Activated naive CD4-positive, alpha-beta T cell treated with anti-CD3 and anti-CD28 coated beads, Interleukin-2, amount 10 ng/mL, durations not matched to agents 5 hours and 36 hours (primary cell): Measurements from ENCODE around the gene XPOT. TPM values are rescaled to one million over a fixed set of nuclear protein-coding genes. Genes with fewer than 3 reads are reported as not detected.

Experiments
- total RNA-seq, 2 experiments: library from RNA; stranded (reverse); gene quantifications; one replicate each; pipeline ENCODE4 v1.2.3, GENCODE V29; 2021

Gene XPOT, protein sequence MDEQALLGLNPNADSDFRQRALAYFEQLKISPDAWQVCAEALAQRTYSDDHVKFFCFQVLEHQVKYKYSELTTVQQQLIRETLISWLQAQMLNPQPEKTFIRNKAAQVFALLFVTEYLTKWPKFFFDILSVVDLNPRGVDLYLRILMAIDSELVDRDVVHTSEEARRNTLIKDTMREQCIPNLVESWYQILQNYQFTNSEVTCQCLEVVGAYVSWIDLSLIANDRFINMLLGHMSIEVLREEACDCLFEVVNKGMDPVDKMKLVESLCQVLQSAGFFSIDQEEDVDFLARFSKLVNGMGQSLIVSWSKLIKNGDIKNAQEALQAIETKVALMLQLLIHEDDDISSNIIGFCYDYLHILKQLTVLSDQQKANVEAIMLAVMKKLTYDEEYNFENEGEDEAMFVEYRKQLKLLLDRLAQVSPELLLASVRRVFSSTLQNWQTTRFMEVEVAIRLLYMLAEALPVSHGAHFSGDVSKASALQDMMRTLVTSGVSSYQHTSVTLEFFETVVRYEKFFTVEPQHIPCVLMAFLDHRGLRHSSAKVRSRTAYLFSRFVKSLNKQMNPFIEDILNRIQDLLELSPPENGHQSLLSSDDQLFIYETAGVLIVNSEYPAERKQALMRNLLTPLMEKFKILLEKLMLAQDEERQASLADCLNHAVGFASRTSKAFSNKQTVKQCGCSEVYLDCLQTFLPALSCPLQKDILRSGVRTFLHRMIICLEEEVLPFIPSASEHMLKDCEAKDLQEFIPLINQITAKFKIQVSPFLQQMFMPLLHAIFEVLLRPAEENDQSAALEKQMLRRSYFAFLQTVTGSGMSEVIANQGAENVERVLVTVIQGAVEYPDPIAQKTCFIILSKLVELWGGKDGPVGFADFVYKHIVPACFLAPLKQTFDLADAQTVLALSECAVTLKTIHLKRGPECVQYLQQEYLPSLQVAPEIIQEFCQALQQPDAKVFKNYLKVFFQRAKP
- 100 to 1,000 TPM in 1 of 2 experiments, 10 to 100 TPM in 1; 98.7 to 102 TPM for total RNA-seq

DNA sequence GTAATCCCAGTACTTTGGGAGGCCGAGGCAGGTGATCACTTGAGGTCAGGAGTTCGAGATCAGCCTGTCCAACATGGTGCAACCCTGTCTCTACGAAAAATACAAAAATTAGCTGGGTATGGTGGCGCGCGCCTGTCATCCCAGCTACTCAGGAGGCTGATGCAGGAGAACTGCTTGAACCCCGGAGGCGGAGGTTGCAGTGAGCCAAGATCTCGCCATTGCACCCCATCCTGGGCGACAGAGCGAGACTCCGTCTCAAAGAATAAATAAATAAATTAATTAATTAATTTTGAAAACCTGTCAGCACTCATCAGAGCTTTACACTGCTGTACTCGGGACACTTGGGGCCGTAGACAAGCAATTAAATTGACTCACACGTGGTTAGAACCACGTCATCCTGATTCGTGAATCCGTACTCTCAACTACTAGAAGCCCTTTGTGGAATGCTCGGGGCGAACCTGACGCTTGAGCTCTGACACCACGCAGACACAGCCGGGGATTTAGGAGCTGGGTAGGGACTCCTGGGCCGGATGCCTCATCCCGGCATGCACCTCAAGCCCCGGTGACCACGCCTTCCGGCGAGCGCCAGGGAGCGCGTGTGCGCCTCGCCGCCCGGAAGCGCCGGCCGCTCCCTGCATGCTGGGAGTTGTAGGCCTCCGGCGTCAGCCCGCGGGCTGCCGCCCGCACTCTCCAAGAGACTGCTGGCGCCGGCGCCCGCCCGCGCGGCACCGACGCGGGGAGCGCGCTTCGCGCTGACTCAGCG, at the start of gene XPOT:
Gene XPOT, plus strand, starts transcription at position 686 of the 763 bp plus-strand sequence. CDS start 5,644 bp downstream, outside the sequence.

DNA sequence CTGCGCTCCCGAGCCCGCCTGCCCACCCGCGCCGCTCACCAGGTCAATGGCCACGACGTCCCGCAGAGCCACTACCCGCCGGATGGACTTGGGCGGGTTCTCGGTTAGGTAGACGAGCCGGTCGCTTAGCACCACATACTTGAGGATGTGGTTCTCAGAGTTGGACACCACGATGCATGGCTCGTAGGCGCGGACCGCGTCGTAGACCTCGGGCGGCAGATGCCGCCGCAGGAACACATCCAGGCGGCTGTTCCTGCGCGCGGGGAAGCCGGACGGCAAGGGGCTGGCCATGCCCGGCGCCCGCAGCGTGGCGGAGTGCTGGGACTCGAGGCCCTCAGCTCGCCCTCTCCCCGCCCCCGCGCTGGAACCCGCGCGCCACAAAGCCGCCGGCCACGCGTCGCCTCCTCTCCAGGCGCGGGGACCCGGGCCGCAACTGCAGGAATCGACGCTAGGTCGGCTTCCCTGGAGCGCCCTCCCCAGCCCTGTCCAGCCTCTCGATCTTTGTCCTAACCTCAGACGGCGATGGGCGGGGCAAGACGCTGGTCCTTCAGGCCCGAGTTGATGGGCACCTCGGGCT, 13.8 kb upstream of the XPOT start, which contains the start of gene C12orf56:
Gene C12orf56, minus strand, starts transcription at position 484 of the 577 bp plus-strand sequence. Its CDS starts 193 bp downstream, at position 291.

DNA sequence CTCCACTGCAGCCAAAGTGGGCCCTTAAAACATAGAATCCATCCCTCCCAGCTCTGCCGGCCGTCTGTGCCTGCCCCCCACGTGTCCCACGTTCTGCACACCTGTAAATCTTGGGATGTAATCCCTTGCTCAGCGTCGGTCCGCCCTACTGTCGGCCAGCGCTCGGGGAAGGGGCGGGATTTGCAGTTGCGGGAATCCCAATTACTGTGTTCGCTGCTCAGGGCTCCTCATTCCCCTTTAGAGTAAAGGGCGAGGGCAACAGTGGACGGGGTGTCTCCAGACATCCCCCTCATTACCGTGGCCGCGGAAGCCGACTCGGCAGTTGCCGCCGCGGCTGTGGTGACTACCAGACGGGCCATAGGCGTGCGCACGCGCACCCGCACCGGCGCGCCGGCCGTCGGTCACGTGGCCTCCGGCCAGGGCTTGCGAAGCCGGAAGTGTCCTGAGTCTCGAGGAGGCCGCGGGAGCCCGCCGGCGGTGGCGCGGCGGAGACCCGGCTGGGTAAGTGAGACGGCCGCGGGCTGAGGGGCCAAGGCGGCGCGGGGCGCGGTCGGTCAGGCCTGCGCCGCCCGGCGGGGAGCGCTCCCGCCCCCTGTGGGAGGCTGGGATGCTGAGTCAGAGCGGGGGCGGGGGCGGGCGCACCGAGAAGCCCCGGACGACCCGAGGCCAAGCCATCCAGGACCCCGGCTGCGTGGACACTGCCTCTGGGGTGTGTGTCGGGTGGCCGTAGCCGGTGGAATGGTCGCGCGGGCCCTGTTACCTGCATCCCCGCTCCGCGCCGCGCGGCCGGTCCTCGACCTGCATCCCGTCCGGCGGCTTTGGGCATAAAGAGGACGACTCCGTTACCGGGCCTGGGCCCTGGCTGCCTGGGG, 47.7 kb downstream of the XPOT start, which contains the start of gene TBK1:
Gene TBK1, plus strand, starts transcription at position 434 of the 872 bp plus-strand sequence. CDS start 3,751 bp downstream, outside the sequence.

Other genes starting within 250 kb of the XPOT start
- gene KICS2, start 182.1 kb upstream of the XPOT start, total RNA-seq, result 10 to 100 TPM in 1 of 2 experiments, 1 to 10 TPM in 1; 8.0 to 11.3 TPM
- gene C12orf56, start 13.6 kb upstream of the XPOT start, total RNA-seq, result under 1 TPM in 1 of 2 experiments, not detected in 1; 0.13 TPM
- gene TBK1, start 47.7 kb downstream of the XPOT start, total RNA-seq, result 10 to 100 TPM; 20.3 to 22.9 TPM
- gene RASSF3, start 206.1 kb downstream of the XPOT start, total RNA-seq, result 100 to 1,000 TPM; 108 to 114 TPM